ENCODE measurements around the gene ZSWIM1. TPM values are rescaled to one million over a fixed set of nuclear protein-coding genes. Genes with fewer than 3 reads are reported as not detected.

Gene ZSWIM1
- total and polyA plus RNA-seq, 2 of the 8 experiments (the other 6 are each of a cell fraction or from before 2014, with no cell fraction given) = 14.1 to 15.6 TPM

GRCh38 chr20:45908084-45908483, 27.1 kb downstream of the ZSWIM1 start:
- Histone ChIP-seq H4K91ac (replicated peaks; ENCODE audit: insufficient read length, low read length) (no peak overlapping the region), H2AFZ (ENCODE audit: low read length) (no peak overlapping the region), H3K4me3 (ENCODE audit: extremely low read depth in 1 of 4, insufficient read depth in 2 of 4, low read depth in 3 of 4, low read length in 4 of 4) (no peak overlapping the region), H2BK20ac (ENCODE audit: low read length) (no peak overlapping the region), H2BK5ac (ENCODE audit: low read depth, low read length) (no peak overlapping the region), H3K4ac (replicated peaks; ENCODE audit: insufficient read length, low read depth, low read length) (no peak overlapping the region), H3K56ac (replicated peaks; ENCODE audit: insufficient read length, low read depth, low read length) (no peak overlapping the region), H3K4me2 (ENCODE audit: insufficient read depth in 1 of 2, low read depth in 2 of 2, low read length in 2 of 2) (no peak overlapping the region), H3K36me3 (ENCODE audit: control insufficient read depth in 2 of 4, insufficient read depth in 4 of 4, low read length in 3 of 4) (peaks cover 9 to 48% (median 34%) of the 10 kb centered on the region in 4 experiments), H3K4me1 (replicated peaks in 1 of 4; ENCODE audit: control insufficient read depth in 3 of 4, insufficient read depth in 4 of 4, low read length in 3 of 4) (peaks cover 0 to 2% (median 0%) of the 10 kb centered on the region in 4 experiments; a peak in 3 of 7 replicates), H4K20me1 (replicated peaks in 1 of 2; ENCODE audit: control insufficient read depth in 1 of 2, insufficient read depth in 2 of 2, low read length in 2 of 2) (peaks cover 2 to 12% of the 10 kb centered on the region in 2 experiments), H3K79me2 (ENCODE audit: control insufficient read depth in 1 of 2, insufficient read depth in 2 of 2, low read length in 2 of 2) (0 out of 4 replicates have a peak, but pooled peaks cover 0 to 3% of the 10 kb centered on the region in 2 experiments), H3K23me2 (ENCODE audit: low read depth, low read length) (peaks cover 11% of the 10 kb centered on the region; the same call in 1 of the 2 replicates), H3K9ac (replicated peaks in 1 of 4; ENCODE audit: extremely low read depth in 1 of 4, low read depth in 3 of 4, low read length in 3 of 4) (no peak overlapping the region), H3K23ac (ENCODE audit: insufficient read length) (no peak overlapping the region), H2BK15ac (ENCODE audit: low read length) (no peak overlapping the region), H3K27me3 (replicated peaks in 1 of 4; ENCODE audit: control insufficient read depth in 3 of 4, extremely low read depth in 1 of 4, insufficient read depth in 3 of 4, low read length in 3 of 4) (no peaks in the 10 kb centered on the region), H3K14ac (ENCODE audit: insufficient read length) (no peak overlapping the region), H2BK12ac (ENCODE audit: low read depth, low read length) (no peak overlapping the region), H3K9me3 (ENCODE audit: insufficient read depth in 2 of 2, low read depth in 1 of 2, low read length in 1 of 2) (no peaks in the 10 kb centered on the region), H3K79me1 (ENCODE audit: low read depth, low read length) (no peaks in the 10 kb centered on the region; the same call in 1 of the 2 replicates), H3K18ac (ENCODE audit: extremely low read depth, low read length) (no peak overlapping the region), H3K27ac (ENCODE audit: low read depth, low read length) (no peak overlapping the region), H4K5ac (ENCODE audit: insufficient read length, low read depth, low read length) (no peak overlapping the region), H2AK5ac (ENCODE audit: low read depth, low read length) (no peak overlapping the region), H2BK120ac (replicated peaks; ENCODE audit: low read depth, low read length) (no peak overlapping the region), H4K8ac (ENCODE audit: extremely low read depth, insufficient read depth, low read length) (no peak overlapping the region)
- ChIA-PET CTCF (ENCODE audit: partially characterized antibody) (interaction anchor here (0.8 to 2.0 kb wide), 2 partner anchors 18 to 86 kb away, joined by 3 to 6 read pairs; no protein-coding TSS in a partner anchor), POLR2A (ENCODE audit: partially characterized antibody) (interaction anchor here (0.6 to 9.2 kb wide), 10 partner anchors 10 to 68 kb away, joined by 3 to 172 read pairs (median 4); partner anchors contain the start of genes CTSA, NEURL2 and PCIF1)
- FAIRE-seq = no peak
- 97% methylated on average over 2 of the region's 2 CpGs; no CpG with 5 or more reads in 1 of the 2 experiments for WGBS, 2 experiments (ENCODE audit: extremely low coverage in 1 of 2, insufficient coverage in 1 of 2, insufficient read length in 1 of 2, insufficient replicate concordance in 2 of 2, low coverage in 1 of 2, low lambda C conversion rate in 2 of 2, missing lambda C conversion rate in 1 of 2)
- no peak for DNase-seq (ENCODE audit: low read depth in 1 of 2, low spot score in 2 of 2)
- no peak for TF ChIP-seq POLR2A (IDR thresholded peaks at IDR 0.05; ENCODE audit: control extremely low read depth in 1 of 2, low read depth in 2 of 2, low read length in 2 of 2)
- TF ChIP-seq SP4 (IDR thresholded peaks at IDR 0.05; ENCODE audit: low read length) = no peak
- no peak for TF ChIP-seq SIX5 (IDR thresholded peaks at IDR 0.05; ENCODE audit: low read depth, low read length)
- TF ChIP-seq CREB1 (IDR thresholded peaks at IDR 0.05) = no peak
- no peak for TF ChIP-seq SIRT6 (IDR thresholded peaks at IDR 0.05; ENCODE audit: low read length)
- TF ChIP-seq EP300 (IDR thresholded peaks at IDR 0.05; ENCODE audit: borderline replicate concordance in 1 of 2, low read depth in 2 of 2, low read length in 2 of 2) = no peak
- no peak for TF ChIP-seq SUZ12 (IDR thresholded peaks at IDR 0.05; ENCODE audit: low read length)
- TF ChIP-seq BRCA1 (IDR thresholded peaks at IDR 0.05; ENCODE audit: low read depth, low read length) = no peak
- TF ChIP-seq POU5F1 (IDR thresholded peaks at IDR 0.05; ENCODE audit: low read depth, low read length) = no peak

Measured in H1 (cell line).